Duodenal mucosa (tissue), 2 donors: Measurements from ENCODE around the gene SH3BP5.

ENCODE experiments used
- H3K27ac ChIP-seq: one replicate; pipeline ENCODE4 v1.7.0; 2013; ENCODE audit warnings: low read depth, low read length
- H3K27me3 ChIP-seq, 2 donors: one replicate each; pipeline ENCODE4 v1.7.0; 2013; ENCODE audit warnings: low read length in 2 of 2, control low read depth in 1 of 2; ENCODE audit not compliant: insufficient read depth in 2 of 2, control insufficient read depth in 1 of 2
- H3K36me3 ChIP-seq, 2 donors: one replicate each; pipeline ENCODE4 v1.7.0; 2013; ENCODE audit warnings: low read length in 2 of 2, control low read depth in 1 of 2; ENCODE audit not compliant: insufficient read depth in 2 of 2, control insufficient read depth in 1 of 2
- H3K4me1 ChIP-seq, 2 donors: one replicate each; pipeline ENCODE4 v1.7.0; 2013; ENCODE audit warnings: low read length in 2 of 2, control low read depth in 1 of 2; ENCODE audit not compliant: insufficient read depth in 2 of 2, control insufficient read depth in 1 of 2
- H3K4me3 ChIP-seq, 2 donors: one replicate each; pipeline ENCODE4 v1.7.0; 2013; ENCODE audit warnings: low read length in 2 of 2, low read depth in 1 of 2
- H3K9ac ChIP-seq, 2 donors: one replicate each; pipeline ENCODE4 v1.7.0; 2013; ENCODE audit warnings: low read length in 2 of 2, low read depth in 1 of 2
- H3K9me3 ChIP-seq, 2 donors: one replicate each; pipeline ENCODE4 v1.7.0; 2013; ENCODE audit warnings: low read length in 2 of 2, control low read depth in 1 of 2; ENCODE audit not compliant: control insufficient read depth in 1 of 2

Gene SH3BP5

DNA sequence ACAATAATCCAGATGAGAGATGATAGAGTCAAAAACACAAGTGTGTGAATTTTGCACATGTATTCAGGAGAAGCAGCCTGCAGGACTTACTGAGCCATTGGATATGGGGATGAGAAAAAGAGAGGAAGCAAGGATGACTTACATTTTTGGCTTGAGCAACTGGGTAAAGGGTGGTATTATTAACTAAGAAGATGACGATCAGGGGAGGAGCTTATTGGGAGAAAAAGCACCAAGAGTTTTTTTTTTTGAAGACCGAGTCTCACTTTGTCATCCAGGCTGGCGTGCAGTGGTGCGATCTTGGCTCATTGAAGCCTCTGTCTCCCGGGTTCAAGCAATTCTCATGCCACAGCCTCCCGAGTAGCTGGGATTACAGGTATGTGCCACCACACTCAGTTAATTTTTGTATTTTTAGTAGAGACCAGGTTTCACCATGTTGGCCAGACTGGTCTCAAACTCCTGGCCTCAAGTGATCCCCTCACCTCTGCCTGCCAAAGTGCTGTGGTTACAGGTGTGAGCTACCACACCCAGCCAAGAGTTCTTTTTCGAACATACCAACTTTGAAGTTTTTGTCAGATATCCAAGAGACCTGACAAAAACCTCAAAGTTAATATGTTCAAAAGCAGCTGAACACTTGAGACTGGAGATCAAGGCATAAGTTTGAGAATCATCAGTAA, 14.8 kb upstream of the SH3BP5 start:
- Histone ChIP-seq H3K36me3 (no peaks in the 10 kb centered on the region), H3K9me3 (peaks cover 0 to 8% of the 10 kb centered on the region in 2 donors), H3K4me3 (no peak overlapping the region), H3K27ac (no peak overlapping the region), H3K4me1 (peaks cover 0 to 10% of the 10 kb centered on the region in 2 donors), H3K27me3 (no peaks in the 10 kb centered on the region), H3K9ac (no peak overlapping the region)

- Histone ChIP-seq H3K4me3 (no peak overlapping the region), H3K9ac (no peak overlapping the region), H3K27me3 (no peaks in the 10 kb centered on the region), H3K9me3 (peaks cover 0 to 8% of the 10 kb centered on the region in 2 donors), H3K36me3 (no peaks in the 10 kb centered on the region), H3K4me1 (peaks cover 0 to 10% of the 10 kb centered on the region in 2 donors), H3K27ac (no peak overlapping the region)
Observed at GRCh38 chr3:15346516-15346915, 14.1 kb upstream of the SH3BP5 start.

DNA sequence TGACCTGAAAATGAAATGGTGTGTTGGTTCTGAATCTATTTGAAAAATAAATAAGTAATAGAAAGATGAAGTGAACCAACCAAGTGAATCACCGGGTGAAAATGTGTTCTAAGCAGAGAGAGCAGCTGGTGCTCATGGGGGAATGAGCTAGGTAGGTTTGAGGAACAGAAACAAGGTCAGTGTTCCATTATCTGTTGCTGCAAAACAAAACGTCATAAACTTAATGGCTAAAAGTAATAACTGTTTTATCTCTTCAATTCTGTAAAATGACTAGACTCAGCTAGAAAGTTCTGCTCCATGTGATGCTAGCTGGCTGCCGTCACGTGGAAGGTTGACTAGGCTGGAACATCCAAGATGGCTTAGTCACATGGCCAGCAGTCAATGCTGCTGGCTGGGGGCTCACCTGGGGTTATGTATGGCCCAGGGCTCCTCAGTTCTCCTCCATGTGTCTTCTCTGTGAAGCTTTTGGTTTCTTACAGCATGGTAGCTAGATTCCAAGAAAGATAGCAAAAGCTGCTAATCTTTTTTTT, 13.3 kb upstream of the SH3BP5 start:
- H3K4me3 ChIP-seq = no peak overlapping the region
- no peak overlapping the region for H3K9ac ChIP-seq
- no peak overlapping the region for H3K27ac ChIP-seq
- H3K4me1 ChIP-seq = peaks cover 0 to 10% of the 10 kb centered on the region in 2 donors
- no peaks in the 10 kb centered on the region for H3K27me3 ChIP-seq
- no peaks in the 10 kb centered on the region for H3K36me3 ChIP-seq
- peaks cover 0 to 4% of the 10 kb centered on the region in 2 donors for H3K9me3 ChIP-seq

DNA sequence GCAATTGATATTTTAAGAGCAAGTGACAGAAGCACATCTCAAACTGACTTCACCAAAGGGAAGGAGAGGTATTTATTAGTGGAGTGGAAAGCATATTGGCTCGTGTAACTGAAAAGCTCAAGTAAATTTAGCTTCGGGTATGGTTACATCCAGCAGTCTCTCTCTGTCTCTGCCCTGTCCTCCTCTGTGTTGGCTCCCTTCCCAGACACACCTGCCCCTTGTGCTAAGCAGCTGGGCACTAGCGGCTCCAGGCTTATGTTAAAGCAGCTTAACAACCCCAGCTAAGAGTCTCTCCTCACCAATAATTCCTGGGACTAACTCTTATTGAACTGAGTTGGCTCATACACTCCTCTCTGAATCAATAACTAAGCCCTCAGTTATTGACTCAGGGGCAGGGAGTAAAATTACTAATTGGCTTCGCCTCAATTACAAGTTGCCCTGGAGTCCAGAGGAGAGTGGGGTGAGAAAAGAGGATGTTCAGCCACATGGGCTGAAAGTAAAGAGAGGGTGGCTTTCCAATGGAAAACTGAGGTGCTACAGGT, 12.8 kb upstream of the SH3BP5 start:
- H3K9ac ChIP-seq = no peak overlapping the region
- H3K9me3 ChIP-seq = peaks cover 0 to 2% of the 10 kb centered on the region in 2 donors
- no peaks in the 10 kb centered on the region for H3K27me3 ChIP-seq
- H3K4me1 ChIP-seq = peaks cover 0 to 10% of the 10 kb centered on the region in 2 donors
- H3K27ac ChIP-seq = no peak overlapping the region
- H3K4me3 ChIP-seq = no peak overlapping the region
- H3K36me3 ChIP-seq = no peaks in the 10 kb centered on the region

DNA sequence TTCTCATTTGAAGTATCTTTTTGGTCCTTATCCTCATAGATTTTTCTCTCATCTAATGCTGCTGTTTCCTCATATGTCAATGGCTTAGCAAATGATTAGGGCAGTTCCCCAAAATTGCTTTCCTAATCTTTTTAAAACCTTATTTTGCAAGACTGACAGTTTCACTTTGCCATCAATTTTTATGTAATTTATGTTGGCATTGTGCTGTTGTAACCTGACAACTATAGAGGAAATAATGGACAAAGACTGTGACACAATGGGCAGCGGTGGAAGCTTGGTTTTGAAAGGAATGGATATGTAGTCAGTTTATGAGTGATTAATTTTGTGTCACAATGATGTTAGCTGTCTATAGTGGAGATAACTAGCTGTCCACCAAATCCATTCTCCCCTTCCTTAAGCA, 10.6 kb upstream of the SH3BP5 start:
- Histone ChIP-seq H3K36me3 (no peaks in the 10 kb centered on the region), H3K9ac (no peak overlapping the region), H3K27me3 (no peaks in the 10 kb centered on the region), H3K9me3 (no peaks in the 10 kb centered on the region), H3K27ac (no peak overlapping the region), H3K4me1 (peaks cover 0 to 10% of the 10 kb centered on the region in 2 donors), H3K4me3 (no peak overlapping the region)

DNA sequence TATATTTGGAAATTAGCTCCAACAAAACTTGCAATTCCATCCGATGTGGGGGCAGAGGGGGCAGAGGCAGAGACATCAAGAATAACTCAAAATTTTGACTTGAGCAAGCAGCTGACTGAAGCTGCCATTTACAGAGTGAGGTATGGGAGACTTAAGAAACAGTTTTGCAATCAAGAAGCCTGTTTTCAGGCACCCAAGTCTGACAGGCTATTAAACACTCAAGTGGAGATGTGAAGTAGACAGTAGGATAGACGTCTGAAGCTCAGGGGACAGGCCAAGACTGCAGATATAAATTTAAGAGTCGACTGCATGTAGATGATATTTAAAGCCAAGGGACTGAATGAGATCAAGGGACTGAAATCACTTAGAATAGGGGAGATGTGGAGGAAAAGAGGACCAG, 9.9 kb upstream of the SH3BP5 start:
- H3K27me3 ChIP-seq = no peaks in the 10 kb centered on the region
- H3K4me3 ChIP-seq = no peak overlapping the region
- no peak overlapping the region for H3K9ac ChIP-seq
- peaks cover 0 to 6% of the 10 kb centered on the region in 2 donors for H3K4me1 ChIP-seq
- H3K9me3 ChIP-seq = no peaks in the 10 kb centered on the region
- no peaks in the 10 kb centered on the region for H3K36me3 ChIP-seq
- no peak overlapping the region for H3K27ac ChIP-seq

GRCh38 chr3:15341030-15341726, 8.8 kb upstream of the SH3BP5 start:
- Histone ChIP-seq H3K27ac (no peak overlapping the region), H3K9ac (no peak overlapping the region), H3K36me3 (no peaks in the 10 kb centered on the region), H3K9me3 (no peaks in the 10 kb centered on the region), H3K27me3 (no peaks in the 10 kb centered on the region), H3K4me1 (peaks cover 0 to 6% of the 10 kb centered on the region in 2 donors), H3K4me3 (no peak overlapping the region)

DNA sequence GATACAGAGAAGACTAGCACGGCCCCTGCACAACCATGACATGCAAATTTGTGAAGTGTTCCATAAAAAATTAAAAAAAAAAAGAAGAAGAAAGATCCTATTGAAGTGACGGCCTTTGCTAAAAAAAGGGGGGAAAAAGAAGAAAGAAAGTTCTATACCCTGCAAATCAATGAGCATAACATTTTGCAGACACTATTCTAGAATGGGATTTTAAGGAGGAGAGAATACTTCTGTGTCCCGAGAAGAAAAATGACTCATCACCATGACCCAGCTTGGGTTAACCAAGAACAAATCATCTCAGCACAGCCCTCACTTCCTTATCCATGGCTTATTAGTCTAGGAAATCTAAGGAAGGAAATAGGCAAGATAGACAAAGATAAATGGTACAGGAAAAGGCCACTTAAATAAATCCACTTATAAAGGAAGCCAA, 7.4 kb upstream of the SH3BP5 start:
- Histone ChIP-seq H3K4me3 (no peak overlapping the region), H3K9me3 (no peaks in the 10 kb centered on the region), H3K9ac (no peak overlapping the region), H3K27ac (no peak overlapping the region), H3K36me3 (no peaks in the 10 kb centered on the region), H3K27me3 (no peaks in the 10 kb centered on the region), H3K4me1 (no peaks in the 10 kb centered on the region)

DNA sequence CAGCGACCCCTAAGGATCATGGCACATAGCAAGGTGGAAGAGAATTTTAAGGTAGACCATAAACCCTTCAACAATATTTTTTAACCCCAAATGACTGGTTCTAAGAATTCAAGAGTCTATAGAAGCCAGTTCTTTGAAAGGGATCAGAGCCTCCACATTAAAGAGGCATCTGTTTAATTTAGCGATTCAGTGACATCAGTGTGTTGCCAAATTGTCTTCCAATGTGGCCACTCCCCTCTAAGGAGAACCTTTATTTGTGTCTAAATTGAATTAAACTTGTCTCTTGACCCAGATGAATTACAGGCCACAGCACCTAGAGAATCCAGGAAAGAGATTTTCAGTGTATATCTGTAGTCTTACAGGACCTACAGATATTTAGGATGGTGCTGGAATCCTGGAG, 6.6 kb upstream of the SH3BP5 start:
- no peaks in the 10 kb centered on the region for H3K9me3 ChIP-seq
- no peaks in the 10 kb centered on the region for H3K27me3 ChIP-seq
- no peaks in the 10 kb centered on the region for H3K4me1 ChIP-seq
- H3K4me3 ChIP-seq = no peak overlapping the region
- no peaks in the 10 kb centered on the region for H3K36me3 ChIP-seq
- H3K27ac ChIP-seq = no peak overlapping the region
- no peak overlapping the region for H3K9ac ChIP-seq

GRCh38 chr3:15337963-15338362, 5.6 kb upstream of the SH3BP5 start:
- Histone ChIP-seq H3K9ac (no peak overlapping the region), H3K36me3 (no peaks in the 10 kb centered on the region), H3K27ac (no peak overlapping the region), H3K4me3 (no peak overlapping the region), H3K9me3 (no peaks in the 10 kb centered on the region), H3K27me3 (no peaks in the 10 kb centered on the region), H3K4me1 (peaks cover 1 to 3% of the 10 kb centered on the region in 2 donors)
